ENCODE data around the gene FLOT1. TPM values are rescaled to one million over a fixed set of nuclear protein-coding genes. Genes with fewer than 3 reads are reported as not detected.

The FLOT1 gene
- total RNA-seq, 1 experiment from 2014 or later = 110 TPM

DNA sequence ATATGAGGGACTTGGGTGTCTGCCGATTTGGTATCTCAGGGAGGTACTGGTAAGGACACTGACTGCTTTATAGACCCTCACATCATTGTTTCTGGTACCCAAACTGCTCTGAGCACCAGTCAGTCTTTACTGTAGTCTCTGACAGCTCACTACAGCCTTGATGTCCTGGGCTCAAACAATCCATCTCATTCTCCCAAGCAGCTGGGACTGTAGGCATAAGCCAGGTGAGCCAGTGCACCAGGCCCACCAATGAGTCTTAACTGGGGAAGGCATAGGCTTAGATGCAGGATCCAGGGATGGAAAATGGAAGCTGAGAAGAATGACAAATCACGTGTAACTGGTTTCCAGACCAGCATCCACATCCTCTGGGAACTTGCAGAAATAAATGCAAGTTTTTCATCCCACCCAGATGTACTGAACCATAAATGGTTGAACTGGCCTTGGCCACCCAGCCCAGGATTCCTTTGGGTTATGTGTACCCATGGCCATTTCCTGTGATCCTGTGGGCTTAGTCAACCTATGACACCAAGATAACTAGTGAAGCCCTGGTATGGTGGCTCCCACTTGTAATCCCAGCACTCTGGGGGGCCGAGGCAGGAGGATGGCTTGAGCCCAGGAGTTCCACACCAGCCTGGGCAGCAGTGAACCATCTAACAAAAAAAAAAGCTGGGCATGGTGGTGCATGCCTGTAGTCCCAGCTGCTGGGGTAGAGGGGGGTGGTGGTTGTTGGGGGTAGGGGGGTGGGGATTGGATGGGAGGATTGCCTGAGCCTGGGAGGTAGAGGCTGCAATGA, 16.6 kb downstream of the FLOT1 start (continued):
- TF ChIP-seq, protein P1, sequence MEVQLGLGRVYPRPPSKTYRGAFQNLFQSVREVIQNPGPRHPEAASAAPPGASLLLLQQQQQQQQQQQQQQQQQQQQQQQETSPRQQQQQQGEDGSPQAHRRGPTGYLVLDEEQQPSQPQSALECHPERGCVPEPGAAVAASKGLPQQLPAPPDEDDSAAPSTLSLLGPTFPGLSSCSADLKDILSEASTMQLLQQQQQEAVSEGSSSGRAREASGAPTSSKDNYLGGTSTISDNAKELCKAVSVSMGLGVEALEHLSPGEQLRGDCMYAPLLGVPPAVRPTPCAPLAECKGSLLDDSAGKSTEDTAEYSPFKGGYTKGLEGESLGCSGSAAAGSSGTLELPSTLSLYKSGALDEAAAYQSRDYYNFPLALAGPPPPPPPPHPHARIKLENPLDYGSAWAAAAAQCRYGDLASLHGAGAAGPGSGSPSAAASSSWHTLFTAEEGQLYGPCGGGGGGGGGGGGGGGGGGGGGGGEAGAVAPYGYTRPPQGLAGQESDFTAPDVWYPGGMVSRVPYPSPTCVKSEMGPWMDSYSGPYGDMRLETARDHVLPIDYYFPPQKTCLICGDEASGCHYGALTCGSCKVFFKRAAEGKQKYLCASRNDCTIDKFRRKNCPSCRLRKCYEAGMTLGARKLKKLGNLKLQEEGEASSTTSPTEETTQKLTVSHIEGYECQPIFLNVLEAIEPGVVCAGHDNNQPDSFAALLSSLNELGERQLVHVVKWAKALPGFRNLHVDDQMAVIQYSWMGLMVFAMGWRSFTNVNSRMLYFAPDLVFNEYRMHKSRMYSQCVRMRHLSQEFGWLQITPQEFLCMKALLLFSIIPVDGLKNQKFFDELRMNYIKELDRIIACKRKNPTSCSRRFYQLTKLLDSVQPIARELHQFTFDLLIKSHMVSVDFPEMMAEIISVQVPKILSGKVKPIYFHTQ (CRISPR knock-in tag; IDR thresholded peaks at IDR 0.05) = peak; percentile 97
- TF ChIP-seq, protein P2, sequence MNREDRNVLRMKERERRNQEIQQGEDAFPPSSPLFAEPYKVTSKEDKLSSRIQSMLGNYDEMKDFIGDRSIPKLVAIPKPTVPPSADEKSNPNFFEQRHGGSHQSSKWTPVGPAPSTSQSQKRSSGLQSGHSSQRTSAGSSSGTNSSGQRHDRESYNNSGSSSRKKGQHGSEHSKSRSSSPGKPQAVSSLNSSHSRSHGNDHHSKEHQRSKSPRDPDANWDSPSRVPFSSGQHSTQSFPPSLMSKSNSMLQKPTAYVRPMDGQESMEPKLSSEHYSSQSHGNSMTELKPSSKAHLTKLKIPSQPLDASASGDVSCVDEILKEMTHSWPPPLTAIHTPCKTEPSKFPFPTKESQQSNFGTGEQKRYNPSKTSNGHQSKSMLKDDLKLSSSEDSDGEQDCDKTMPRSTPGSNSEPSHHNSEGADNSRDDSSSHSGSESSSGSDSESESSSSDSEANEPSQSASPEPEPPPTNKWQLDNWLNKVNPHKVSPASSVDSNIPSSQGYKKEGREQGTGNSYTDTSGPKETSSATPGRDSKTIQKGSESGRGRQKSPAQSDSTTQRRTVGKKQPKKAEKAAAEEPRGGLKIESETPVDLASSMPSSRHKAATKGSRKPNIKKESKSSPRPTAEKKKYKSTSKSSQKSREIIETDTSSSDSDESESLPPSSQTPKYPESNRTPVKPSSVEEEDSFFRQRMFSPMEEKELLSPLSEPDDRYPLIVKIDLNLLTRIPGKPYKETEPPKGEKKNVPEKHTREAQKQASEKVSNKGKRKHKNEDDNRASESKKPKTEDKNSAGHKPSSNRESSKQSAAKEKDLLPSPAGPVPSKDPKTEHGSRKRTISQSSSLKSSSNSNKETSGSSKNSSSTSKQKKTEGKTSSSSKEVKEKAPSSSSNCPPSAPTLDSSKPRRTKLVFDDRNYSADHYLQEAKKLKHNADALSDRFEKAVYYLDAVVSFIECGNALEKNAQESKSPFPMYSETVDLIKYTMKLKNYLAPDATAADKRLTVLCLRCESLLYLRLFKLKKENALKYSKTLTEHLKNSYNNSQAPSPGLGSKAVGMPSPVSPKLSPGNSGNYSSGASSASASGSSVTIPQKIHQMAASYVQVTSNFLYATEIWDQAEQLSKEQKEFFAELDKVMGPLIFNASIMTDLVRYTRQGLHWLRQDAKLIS (CRISPR knock-in tag; IDR thresholded peaks at IDR 0.05; ENCODE audit: borderline replicate concordance) = 0 out of 2 replicates have a peak, but pooled peaks have one; percentile 67
- TF ChIP-seq, protein P3, sequence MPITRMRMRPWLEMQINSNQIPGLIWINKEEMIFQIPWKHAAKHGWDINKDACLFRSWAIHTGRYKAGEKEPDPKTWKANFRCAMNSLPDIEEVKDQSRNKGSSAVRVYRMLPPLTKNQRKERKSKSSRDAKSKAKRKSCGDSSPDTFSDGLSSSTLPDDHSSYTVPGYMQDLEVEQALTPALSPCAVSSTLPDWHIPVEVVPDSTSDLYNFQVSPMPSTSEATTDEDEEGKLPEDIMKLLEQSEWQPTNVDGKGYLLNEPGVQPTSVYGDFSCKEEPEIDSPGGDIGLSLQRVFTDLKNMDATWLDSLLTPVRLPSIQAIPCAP (CRISPR knock-in tag; IDR thresholded peaks at IDR 0.05) = no peak
- peak; percentile 95; the same call in 1 of the 2 replicates for TF ChIP-seq ZNF416 (CRISPR knock-in tag; IDR thresholded peaks at IDR 0.05)
- peak; percentile 72; the same call in 1 of the 2 replicates for TF ChIP-seq CDX4 (CRISPR knock-in tag; IDR thresholded peaks at IDR 0.05; ENCODE audit: borderline replicate concordance)
- TF ChIP-seq NFE2L1 (CRISPR knock-in tag; IDR thresholded peaks at IDR 0.05) = peak; percentile 29; the same call in 1 of the 2 replicates
- TF ChIP-seq, protein P4, sequence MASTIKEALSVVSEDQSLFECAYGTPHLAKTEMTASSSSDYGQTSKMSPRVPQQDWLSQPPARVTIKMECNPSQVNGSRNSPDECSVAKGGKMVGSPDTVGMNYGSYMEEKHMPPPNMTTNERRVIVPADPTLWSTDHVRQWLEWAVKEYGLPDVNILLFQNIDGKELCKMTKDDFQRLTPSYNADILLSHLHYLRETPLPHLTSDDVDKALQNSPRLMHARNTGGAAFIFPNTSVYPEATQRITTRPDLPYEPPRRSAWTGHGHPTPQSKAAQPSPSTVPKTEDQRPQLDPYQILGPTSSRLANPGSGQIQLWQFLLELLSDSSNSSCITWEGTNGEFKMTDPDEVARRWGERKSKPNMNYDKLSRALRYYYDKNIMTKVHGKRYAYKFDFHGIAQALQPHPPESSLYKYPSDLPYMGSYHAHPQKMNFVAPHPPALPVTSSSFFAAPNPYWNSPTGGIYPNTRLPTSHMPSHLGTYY (CRISPR knock-in tag; IDR thresholded peaks at IDR 0.05) = peak; percentile 95
- TF ChIP-seq SMAD4 (CRISPR knock-in tag; IDR thresholded peaks at IDR 0.05) = no peak
- TF ChIP-seq CREB1 (CRISPR knock-in tag; IDR thresholded peaks at IDR 0.05) = no peak
- no peak for TF ChIP-seq ELF4 (CRISPR knock-in tag; IDR thresholded peaks at IDR 0.05; ENCODE audit: low read depth)
- TF ChIP-seq GTF2I (CRISPR knock-in tag; conservative IDR thresholded peaks at IDR 0.05) = no peak
- TF ChIP-seq PRDM15 (CRISPR knock-in tag; IDR thresholded peaks at IDR 0.05) = no peak
- peak; percentile 28; the same call in 1 of the 2 replicates for TF ChIP-seq USF2 (CRISPR knock-in tag; IDR thresholded peaks at IDR 0.05)
- 0 out of 2 replicates have a peak, but pooled peaks have one; percentile 64 for TF ChIP-seq JUN (CRISPR knock-in tag; IDR thresholded peaks at IDR 0.05)
- TF ChIP-seq PRRX2 (CRISPR knock-in tag; IDR thresholded peaks at IDR 0.05) = peak; percentile 96
- peak; percentile 42 for TF ChIP-seq SP1 (CRISPR knock-in tag; conservative IDR thresholded peaks at IDR 0.05)
- TF ChIP-seq MYBL2 (CRISPR knock-in tag; IDR thresholded peaks at IDR 0.05) = peak; percentile 23; the same call in 1 of the 2 replicates
- peak; percentile 97 for TF ChIP-seq ZNF671 (CRISPR knock-in tag; IDR thresholded peaks at IDR 0.05)
- peak; percentile 93 for TF ChIP-seq ZNF425 (CRISPR knock-in tag; conservative IDR thresholded peaks at IDR 0.05)
- TF ChIP-seq SMAD3 (CRISPR knock-in tag; IDR thresholded peaks at IDR 0.05; ENCODE audit: borderline replicate concordance) = 0 out of 2 replicates have a peak, but pooled peaks have one; percentile 31
- peak; percentile 25; the same call in 1 of the 2 replicates for TF ChIP-seq RORB (CRISPR knock-in tag; IDR thresholded peaks at IDR 0.05)
- TF ChIP-seq GRHL2 (CRISPR knock-in tag; IDR thresholded peaks at IDR 0.05; ENCODE audit: insufficient replicate concordance, severe bottlenecking) = no peak

Data from WTC11 (cell line).